ENCODE data around the gene ERBB2. TPM values are rescaled to one million over a fixed set of nuclear protein-coding genes. Genes with fewer than 3 reads are reported as not detected.
A peak's percentile ranks its signal among the peaks of the same experiment; 100 is the strongest.

Gene ERBB2
- total and polyA plus RNA-seq, 9 of the 15 experiments (the other 6 are each of a cell fraction or from before 2014, with no cell fraction given), result 0.74 to 5.6 (median 3.3) TPM

DNA sequence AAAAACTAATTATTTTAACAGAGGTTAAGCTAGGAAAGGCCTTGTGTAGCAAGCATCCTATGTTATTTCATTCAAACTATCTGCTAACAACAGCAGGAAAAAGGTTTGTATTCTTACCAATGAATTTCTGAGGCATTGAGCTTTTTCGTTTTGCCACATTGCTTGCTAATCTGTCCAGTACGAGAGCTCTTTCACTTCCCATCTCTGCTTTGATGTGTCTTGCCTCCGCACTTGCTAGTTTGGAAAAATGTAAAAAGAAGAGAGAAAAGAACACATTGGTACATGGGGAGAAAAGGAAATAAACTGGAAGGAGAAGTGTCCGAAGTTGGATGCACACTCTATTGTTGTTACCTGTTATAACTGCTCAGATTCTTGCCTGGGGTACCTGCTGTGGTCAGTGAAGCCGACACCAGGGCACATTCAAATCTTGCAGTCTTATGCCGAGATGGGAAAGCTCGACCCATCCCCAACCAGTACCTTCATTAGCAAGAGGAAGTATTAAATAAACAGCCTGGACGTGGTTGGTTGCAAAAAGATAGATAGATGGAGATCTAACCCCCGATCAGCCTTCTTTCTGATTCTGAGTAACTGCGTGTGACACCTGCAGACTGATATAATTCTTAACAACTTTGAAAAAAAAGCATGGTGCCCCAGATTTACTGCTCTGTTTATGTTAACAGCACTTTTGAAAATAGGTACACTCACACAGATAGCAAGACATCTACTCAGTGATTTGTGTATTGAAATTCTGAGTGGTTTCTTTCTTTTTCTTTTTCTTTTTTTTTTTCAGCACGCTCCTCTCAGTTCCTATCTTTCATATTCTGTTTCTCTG lies 77.9 kb downstream of the ERBB2 start:
- H3K4me1 ChIP-seq (replicated peaks in 1 of 2; ENCODE audit: control insufficient read depth in 2 of 2, insufficient read depth in 2 of 2, low read length in 2 of 2), result no peaks in the 10 kb centered on the region
- no peak for DNase-seq (ENCODE audit: extremely low read depth in 1 of 4, low spot score in 3 of 4)
- H3K9me1 ChIP-seq (ENCODE audit: control insufficient read depth, insufficient read depth, low read length), result no peaks in the 10 kb centered on the region
- no peak overlapping the region for H3K27ac ChIP-seq (ENCODE audit: extremely low read depth, low read depth, low read length)
- H3K36me3 ChIP-seq (ENCODE audit: control insufficient read depth, insufficient read depth, low read length), result no peaks in the 10 kb centered on the region
- no peaks in the 10 kb centered on the region for H3K9me3 ChIP-seq (replicated peaks; ENCODE audit: control insufficient read depth, insufficient read depth, low read depth, low read length)
- ChIA-PET POLR2A (interaction anchor here (0.7 to 1.4 kb wide), 3 partner anchors 9 to 90 kb away, joined by 3 to 4 read pairs (median 3); partner anchors contain the start of gene PGAP3), CTCF (ENCODE audit: low intra/inter-chr PET ratio) (no interaction called here)
- no peak overlapping the region for H2AFZ ChIP-seq (ENCODE audit: low read depth, low read length)
- no peaks in the 10 kb centered on the region for H3K79me2 ChIP-seq (ENCODE audit: control insufficient read depth, insufficient read depth, low read length)
- WGBS (ENCODE audit: insufficient coverage, low coverage, missing lambda C conversion rate), result 6% methylated on average over 11 of the region's 11 CpGs
- TF ChIP-seq CBX8 (IDR thresholded peaks at IDR 0.05; ENCODE audit: borderline replicate concordance, extremely low read depth, low read depth, low read length, poor library complexity, severe bottlenecking), result peak; percentile 21
- no peak for TF ChIP-seq FOXK2 (conservative IDR thresholded peaks at IDR 0.05 in 1 of 2, IDR thresholded peaks at IDR 0.05 in 1 of 2; ENCODE audit: low read depth in 2 of 2)
- no peak overlapping the region for H3K4me2 ChIP-seq (ENCODE audit: insufficient read depth, low read length)
- peaks cover 24 to 26% of the 10 kb centered on the region in 2 experiments; a peak in 4 of 5 replicates for H3K27me3 ChIP-seq (ENCODE audit: control insufficient read depth in 2 of 2, insufficient read depth in 2 of 2, low read length in 2 of 2)
- FAIRE-seq, result no peak
- no peak for ATAC-seq
- intact Hi-C loops (cut with micrococcal nuclease) (no loop called here), in situ Hi-C loops (cut with MboI) (no loop called here)
- no TSS peak for BruUV-seq (replicated peaks)
- H3K4me3 ChIP-seq, result no peak overlapping the region
- H3K9ac ChIP-seq (ENCODE audit: insufficient read depth in 1 of 2, low read depth in 2 of 2, low read length in 2 of 2), result no peak overlapping the region
- H4K20me1 ChIP-seq (replicated peaks; ENCODE audit: control insufficient read depth, insufficient read depth, low read length), result no peaks in the 10 kb centered on the region

Small RNA genes lying within 50 kb of the gene (microRNA-seq; reads per million reads assigned to microRNA genes)
- gene MIR4728 (ENCODE audit: borderline microRNAs expressed), result not detected

Small RNA genes lying within 50 kb of the gene (small RNA-seq; reads per million reads assigned to genes)
- not detected for gene MIR4728

Other genes starting within 250 kb of the ERBB2 start
Only the 7 nearest of the 15 such genes appear.
- gene PPP1R1B, start 73.1 kb upstream of the ERBB2 start, total RNA-seq (2014; rRNA removed), result not detected in 2 replicates
- gene PPP1R1B, start 73.1 kb upstream of the ERBB2 start, total RNA-seq (2014; rRNA removed; fragmentation: Illumina TruSeq; extraction: Trizol), result 0.07 TPM in 1 of 2 replicates, not detected in the other
- gene PPP1R1B, start 73.1 kb upstream of the ERBB2 start, total RNA-seq (2015; rRNA removed; fragmentation: Illumina TruSeq; extraction: Trizol), result not detected in 2 replicates
- 0.18 TPM in 1 of 2 replicates, not detected in the other for gene PPP1R1B, start 73.1 kb upstream of the ERBB2 start, total RNA-seq (2021)
- gene PPP1R1B, start 73.1 kb upstream of the ERBB2 start, polyA plus RNA-seq (2011; rRNA removed), result 0.10 TPM in 1 of 2 replicates, not detected in the other
- gene PPP1R1B, start 73.1 kb upstream of the ERBB2 start, polyA plus RNA-seq (2014; fragmentation: Illumina TruSeq; extraction: Trizol), result 0.10 TPM in 1 of 2 replicates, not detected in the other
- under 1 TPM in 1 of 2 experiments, not detected in 1; 0.07 TPM for gene PPP1R1B, start 73.1 kb upstream of the ERBB2 start, polyA plus RNA-seq (2014; fragmentation: Nextera tagmentation; extraction: Ambion mirVana)
- not detected in 2 replicates for gene PPP1R1B, start 73.1 kb upstream of the ERBB2 start, polyA plus RNA-seq (2014; rRNA removed)
- 41.1 and 46.0 TPM in 2 replicates for gene STARD3, start 62.9 kb upstream of the ERBB2 start, total RNA-seq (2014; rRNA removed)
- gene STARD3, start 62.9 kb upstream of the ERBB2 start, total RNA-seq (2014; rRNA removed; fragmentation: Illumina TruSeq; extraction: Trizol), result 18.6 and 22.0 TPM in 2 replicates
- 31.6 and 32.1 TPM in 2 replicates for gene STARD3, start 62.9 kb upstream of the ERBB2 start, total RNA-seq (2015; rRNA removed; fragmentation: Illumina TruSeq; extraction: Trizol)
- 60.2 and 69.3 TPM in 2 replicates for gene STARD3, start 62.9 kb upstream of the ERBB2 start, total RNA-seq (2021)
- gene STARD3, start 62.9 kb upstream of the ERBB2 start, polyA plus RNA-seq (2011; rRNA removed), result 64.4 and 64.9 TPM in 2 replicates
- 51.1 and 62.4 TPM in 2 replicates for gene STARD3, start 62.9 kb upstream of the ERBB2 start, polyA plus RNA-seq (2014; fragmentation: Illumina TruSeq; extraction: Trizol)
- gene STARD3, start 62.9 kb upstream of the ERBB2 start, polyA plus RNA-seq (2014; fragmentation: Nextera tagmentation; extraction: Ambion mirVana), result 1 to 10 TPM in 1 of 2 experiments, under 1 TPM in 1; 0.63 to 1.9 TPM
- 79.9 and 87.0 TPM in 2 replicates for gene STARD3, start 62.9 kb upstream of the ERBB2 start, polyA plus RNA-seq (2014; rRNA removed)
- 0.82 and 1.2 TPM in 2 replicates for gene TCAP, start 34.7 kb upstream of the ERBB2 start, total RNA-seq (2014; rRNA removed)
- gene TCAP, start 34.7 kb upstream of the ERBB2 start, total RNA-seq (2014; rRNA removed; fragmentation: Illumina TruSeq; extraction: Trizol), result 0.29 and 0.33 TPM in 2 replicates
- gene TCAP, start 34.7 kb upstream of the ERBB2 start, total RNA-seq (2015; rRNA removed; fragmentation: Illumina TruSeq; extraction: Trizol), result 0.98 and 1.4 TPM in 2 replicates
- 1.1 and 1.4 TPM in 2 replicates for gene TCAP, start 34.7 kb upstream of the ERBB2 start, total RNA-seq (2021)
- 0.58 and 0.67 TPM in 2 replicates for gene TCAP, start 34.7 kb upstream of the ERBB2 start, polyA plus RNA-seq (2011; rRNA removed)
- gene TCAP, start 34.7 kb upstream of the ERBB2 start, polyA plus RNA-seq (2014; fragmentation: Illumina TruSeq; extraction: Trizol), result 0.65 and 0.73 TPM in 2 replicates
- not detected for gene TCAP, start 34.7 kb upstream of the ERBB2 start, polyA plus RNA-seq (2014; fragmentation: Nextera tagmentation; extraction: Ambion mirVana)
- 0.86 and 1.4 TPM in 2 replicates for gene TCAP, start 34.7 kb upstream of the ERBB2 start, polyA plus RNA-seq (2014; rRNA removed)
- gene PNMT, start 31.6 kb upstream of the ERBB2 start, total RNA-seq (2014; rRNA removed), result 15.8 and 18.1 TPM in 2 replicates
- gene PNMT, start 31.6 kb upstream of the ERBB2 start, total RNA-seq (2014; rRNA removed; fragmentation: Illumina TruSeq; extraction: Trizol), result 2.0 and 3.0 TPM in 2 replicates
- gene PNMT, start 31.6 kb upstream of the ERBB2 start, total RNA-seq (2015; rRNA removed; fragmentation: Illumina TruSeq; extraction: Trizol), result 9.0 and 9.6 TPM in 2 replicates
- gene PNMT, start 31.6 kb upstream of the ERBB2 start, total RNA-seq (2021), result 17.2 and 17.4 TPM in 2 replicates
- gene PNMT, start 31.6 kb upstream of the ERBB2 start, polyA plus RNA-seq (2011; rRNA removed), result 3.3 and 5.8 TPM in 2 replicates
- 3.1 and 9.3 TPM in 2 replicates for gene PNMT, start 31.6 kb upstream of the ERBB2 start, polyA plus RNA-seq (2014; fragmentation: Illumina TruSeq; extraction: Trizol)
- gene PNMT, start 31.6 kb upstream of the ERBB2 start, polyA plus RNA-seq (2014; fragmentation: Nextera tagmentation; extraction: Ambion mirVana), result 1 to 10 TPM in 1 of 2 experiments, under 1 TPM in 1; 0.55 to 1.5 TPM
- gene PNMT, start 31.6 kb upstream of the ERBB2 start, polyA plus RNA-seq (2014; rRNA removed), result 17.8 and 20.0 TPM in 2 replicates
- 4.5 and 5.5 TPM in 2 replicates for gene PGAP3, start 12.0 kb upstream of the ERBB2 start, total RNA-seq (2014; rRNA removed)
- gene PGAP3, start 12.0 kb upstream of the ERBB2 start, total RNA-seq (2014; rRNA removed; fragmentation: Illumina TruSeq; extraction: Trizol), result 2.1 and 4.0 TPM in 2 replicates
- 3.9 and 5.2 TPM in 2 replicates for gene PGAP3, start 12.0 kb upstream of the ERBB2 start, total RNA-seq (2015; rRNA removed; fragmentation: Illumina TruSeq; extraction: Trizol)
- 7.5 and 9.4 TPM in 2 replicates for gene PGAP3, start 12.0 kb upstream of the ERBB2 start, total RNA-seq (2021)
- 5.3 and 6.0 TPM in 2 replicates for gene PGAP3, start 12.0 kb upstream of the ERBB2 start, polyA plus RNA-seq (2011; rRNA removed)
- 5.5 and 5.9 TPM in 2 replicates for gene PGAP3, start 12.0 kb upstream of the ERBB2 start, polyA plus RNA-seq (2014; fragmentation: Illumina TruSeq; extraction: Trizol)
- gene PGAP3, start 12.0 kb upstream of the ERBB2 start, polyA plus RNA-seq (2014; fragmentation: Nextera tagmentation; extraction: Ambion mirVana), result under 1 TPM; 0.38 to 0.76 TPM
- gene PGAP3, start 12.0 kb upstream of the ERBB2 start, polyA plus RNA-seq (2014; rRNA removed), result 5.6 and 7.1 TPM in 2 replicates
- gene MIEN1, start 30.5 kb downstream of the ERBB2 start, total RNA-seq (2014; rRNA removed), result 80.6 and 95.1 TPM in 2 replicates
- 58.3 and 61.3 TPM in 2 replicates for gene MIEN1, start 30.5 kb downstream of the ERBB2 start, total RNA-seq (2014; rRNA removed; fragmentation: Illumina TruSeq; extraction: Trizol)
- gene MIEN1, start 30.5 kb downstream of the ERBB2 start, total RNA-seq (2015; rRNA removed; fragmentation: Illumina TruSeq; extraction: Trizol), result 66.3 and 70.2 TPM in 2 replicates
- gene MIEN1, start 30.5 kb downstream of the ERBB2 start, total RNA-seq (2021), result 65.7 and 67.9 TPM in 2 replicates
- gene MIEN1, start 30.5 kb downstream of the ERBB2 start, polyA plus RNA-seq (2011; rRNA removed), result 60.8 and 81.8 TPM in 2 replicates
- gene MIEN1, start 30.5 kb downstream of the ERBB2 start, polyA plus RNA-seq (2014; fragmentation: Illumina TruSeq; extraction: Trizol), result 114 and 142 TPM in 2 replicates
- gene MIEN1, start 30.5 kb downstream of the ERBB2 start, polyA plus RNA-seq (2014; fragmentation: Nextera tagmentation; extraction: Ambion mirVana), result 10 to 100 TPM; 70.5 to 78.9 TPM
- 103 and 135 TPM in 2 replicates for gene MIEN1, start 30.5 kb downstream of the ERBB2 start, polyA plus RNA-seq (2014; rRNA removed)
- gene GRB7, start 37.9 kb downstream of the ERBB2 start, total RNA-seq (2014; rRNA removed), result 5.1 and 5.9 TPM in 2 replicates
- 1.9 and 2.2 TPM in 2 replicates for gene GRB7, start 37.9 kb downstream of the ERBB2 start, total RNA-seq (2014; rRNA removed; fragmentation: Illumina TruSeq; extraction: Trizol)
- gene GRB7, start 37.9 kb downstream of the ERBB2 start, total RNA-seq (2015; rRNA removed; fragmentation: Illumina TruSeq; extraction: Trizol), result 1.6 and 2.1 TPM in 2 replicates
- 5.0 and 6.0 TPM in 2 replicates for gene GRB7, start 37.9 kb downstream of the ERBB2 start, total RNA-seq (2021)
- 1.6 and 2.4 TPM in 2 replicates for gene GRB7, start 37.9 kb downstream of the ERBB2 start, polyA plus RNA-seq (2011; rRNA removed)
- gene GRB7, start 37.9 kb downstream of the ERBB2 start, polyA plus RNA-seq (2014; fragmentation: Illumina TruSeq; extraction: Trizol), result 6.2 and 6.4 TPM in 2 replicates
- gene GRB7, start 37.9 kb downstream of the ERBB2 start, polyA plus RNA-seq (2014; fragmentation: Nextera tagmentation; extraction: Ambion mirVana), result under 1 TPM; 0.04 to 0.08 TPM
- 3.0 and 4.1 TPM in 2 replicates for gene GRB7, start 37.9 kb downstream of the ERBB2 start, polyA plus RNA-seq (2014; rRNA removed)